Measurements from ENCODE around the gene FAM219A.
"Not testable (repeated sequence)": the region's sequence is repeated elsewhere in the genome, so short reads cannot be mapped to it uniquely, and the experiment has no call there.

Gene FAM219A

GRCh38 chr9:34376596-34377403 lies 81.6 kb downstream of the FAM219A start, which contains the start of gene MYORG:
TSS of gene MYORG (minus strand) at chr9:34376898. CDS start at chr9:34372943, 3,955 bp downstream.
- peak; percentile 48 to 95 (median 86) for DNase-seq

GRCh38 chr9:34375901-34376595 lies 82.3 kb downstream of the FAM219A start:
- peak in 11 of 14 donors; percentile 28 to 77 (median 48) for DNase-seq

GRCh38 chr9:34374905-34375552 lies 83.3 kb downstream of the FAM219A start:
- DNase-seq = no peak

- DNase-seq = no peak
Observed at GRCh38 chr9:34374339-34374738, 84.0 kb downstream of the FAM219A start.

GRCh38 chr9:34373749-34374148 lies 84.6 kb downstream of the FAM219A start:
- no peak for DNase-seq

- no peak for DNase-seq
Observed at GRCh38 chr9:34372467-34373011, 85.8 kb downstream of the FAM219A start.

GRCh38 chr9:34371886-34372466 lies 86.4 kb downstream of the FAM219A start:
- no peak for DNase-seq

- no peak for DNase-seq
Observed at GRCh38 chr9:34370970-34371880, 87.1 kb downstream of the FAM219A start.

- DNase-seq = no peak
Observed at GRCh38 chr9:34370335-34370969, 87.9 kb downstream of the FAM219A start.

GRCh38 chr9:34369636-34370035 lies 88.7 kb downstream of the FAM219A start:
- DNase-seq = no peak

GRCh38 chr9:34368796-34369195 lies 89.6 kb downstream of the FAM219A start:
- DNase-seq = not testable (repeated sequence)

GRCh38 chr9:34367751-34368410 lies 90.5 kb downstream of the FAM219A start:
- DNase-seq = not testable (repeated sequence)

- DNase-seq = no peak
Observed at GRCh38 chr9:34366365-34366764, 92.0 kb downstream of the FAM219A start.

- no peak for DNase-seq
Observed at GRCh38 chr9:34365282-34365681, 93.1 kb downstream of the FAM219A start.

- DNase-seq = no peak
Observed at GRCh38 chr9:34363619-34364351, 94.6 kb downstream of the FAM219A start.

- DNase-seq = no peak
Observed at GRCh38 chr9:34362614-34363214, 95.7 kb downstream of the FAM219A start.

- not testable (repeated sequence) for DNase-seq
Observed at GRCh38 chr9:34352957-34353356, 105.4 kb downstream of the FAM219A start.

GRCh38 chr9:34352122-34352652 lies 106.2 kb downstream of the FAM219A start:
- DNase-seq = not testable (repeated sequence)

- no peak for DNase-seq
Observed at GRCh38 chr9:34349324-34349723, 109.0 kb downstream of the FAM219A start.
